GM18951 (cell line): ENCODE results near the gene RHOT2.

Experiments used
- POLR2A ChIP-seq: IDR thresholded peaks from 4 replicates; pipeline ENCODE4 v1.6.1; 2011; ENCODE audit warnings: mild to moderate bottlenecking; ENCODE audit not compliant: insufficient read length, insufficient read depth; ENCODE audit errors: extremely low read depth
- in situ Hi-C: fragments of 300-500 bp; cut with MboI; formaldehyde crosslinking; loops from one replicate; pipeline ENCODE4 v1.12.0; 2022; ENCODE audit warnings: low sequenced_read_pairs, mixed read lengths, inconsistent platforms; ENCODE audit not compliant: unreplicated experiment

RHOT2 gene

GRCh38 chr16:628321-629061, 39.4 kb upstream of the RHOT2 start:
- in situ Hi-C loops, result no loop called here
- TF ChIP-seq POLR2A, result no peak

GRCh38 chr16:629185-629832, 38.6 kb upstream of the RHOT2 start:
- in situ Hi-C loops, result no loop called here
- no peak for TF ChIP-seq POLR2A

DNA sequence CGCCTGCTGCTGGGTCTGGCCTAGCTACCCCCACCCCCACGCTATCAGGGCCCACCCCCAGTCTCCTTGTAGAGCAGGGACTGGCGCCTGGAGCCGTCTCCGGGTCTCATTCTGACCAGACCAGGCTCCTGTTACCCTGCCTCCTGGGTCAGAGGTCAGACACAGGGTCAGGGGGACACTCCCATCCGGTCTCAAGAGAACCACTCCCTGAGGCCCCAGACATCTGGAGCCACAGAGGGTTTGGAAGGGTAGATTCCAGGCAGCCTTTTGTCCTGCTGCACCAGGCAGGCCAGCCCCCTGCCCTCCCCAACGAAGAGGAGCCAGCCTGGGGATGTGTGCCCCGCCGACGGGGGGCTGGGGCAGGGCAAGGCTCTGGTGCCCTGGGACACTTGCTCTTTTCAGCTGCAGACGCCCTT, 38.1 kb upstream of the RHOT2 start:
- no peak for TF ChIP-seq POLR2A
- in situ Hi-C loops, result no loop called here

GRCh38 chr16:630249-630814, 37.6 kb upstream of the RHOT2 start:
- no peak for TF ChIP-seq POLR2A
- in situ Hi-C loops, result no loop called here

- TF ChIP-seq POLR2A, result no peak
- in situ Hi-C loops, result no loop called here
Observed at GRCh38 chr16:630815-631405, 37.0 kb upstream of the RHOT2 start, which contains the start of gene WFIKKN1. Gene WFIKKN1, plus strand, starts transcription at chr16:630985. Its CDS starts 269 bp downstream, at chr16:631254.

- in situ Hi-C loops, result no loop called here
- TF ChIP-seq POLR2A, result no peak
Observed at GRCh38 chr16:631808-632358, 36.0 kb upstream of the RHOT2 start.

DNA sequence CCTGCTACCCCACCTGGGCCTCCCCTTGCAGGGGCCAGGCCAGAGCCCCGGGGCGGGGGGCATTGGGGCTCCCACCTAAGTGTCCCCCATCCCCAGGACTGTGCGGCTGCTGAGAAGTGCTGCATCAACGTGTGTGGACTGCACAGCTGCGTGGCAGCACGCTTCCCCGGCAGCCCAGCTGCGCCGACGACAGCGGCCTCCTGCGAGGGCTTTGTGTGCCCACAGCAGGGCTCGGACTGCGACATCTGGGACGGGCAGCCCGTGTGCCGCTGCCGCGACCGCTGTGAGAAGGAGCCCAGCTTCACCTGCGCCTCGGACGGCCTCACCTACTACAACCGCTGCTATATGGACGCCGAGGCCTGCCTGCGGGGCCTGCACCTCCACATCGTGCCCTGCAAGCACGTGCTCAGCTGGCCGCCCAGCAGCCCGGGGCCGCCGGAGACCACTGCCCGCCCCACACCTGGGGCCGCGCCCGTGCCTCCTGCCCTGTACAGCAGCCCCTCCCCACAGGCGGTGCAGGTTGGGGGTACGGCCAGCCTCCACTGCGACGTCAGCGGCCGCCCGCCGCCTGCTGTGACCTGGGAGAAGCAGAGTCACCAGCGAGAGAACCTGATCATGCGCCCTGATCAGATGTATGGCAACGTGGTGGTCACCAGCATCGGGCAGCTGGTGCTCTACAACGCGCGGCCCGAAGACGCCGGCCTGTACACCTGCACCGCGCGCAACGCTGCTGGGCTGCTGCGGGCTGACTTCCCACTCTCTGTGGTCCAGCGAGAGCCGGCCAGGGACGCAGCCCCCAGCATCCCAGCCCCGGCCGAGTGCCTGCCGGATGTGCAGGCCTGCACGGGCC, 35.2 kb upstream of the RHOT2 start:
- in situ Hi-C loops, result no loop called here
- TF ChIP-seq POLR2A, result no peak

- TF ChIP-seq POLR2A, result no peak
- in situ Hi-C loops, result no loop called here
Observed at GRCh38 chr16:633336-634050, 34.4 kb upstream of the RHOT2 start.

GRCh38 chr16:634051-634670, 33.8 kb upstream of the RHOT2 start:
- no peak for TF ChIP-seq POLR2A
- in situ Hi-C loops, result no loop called here

- no peak for TF ChIP-seq POLR2A
- in situ Hi-C loops, result no loop called here
Observed at GRCh38 chr16:634996-635395, 32.9 kb upstream of the RHOT2 start.

DNA sequence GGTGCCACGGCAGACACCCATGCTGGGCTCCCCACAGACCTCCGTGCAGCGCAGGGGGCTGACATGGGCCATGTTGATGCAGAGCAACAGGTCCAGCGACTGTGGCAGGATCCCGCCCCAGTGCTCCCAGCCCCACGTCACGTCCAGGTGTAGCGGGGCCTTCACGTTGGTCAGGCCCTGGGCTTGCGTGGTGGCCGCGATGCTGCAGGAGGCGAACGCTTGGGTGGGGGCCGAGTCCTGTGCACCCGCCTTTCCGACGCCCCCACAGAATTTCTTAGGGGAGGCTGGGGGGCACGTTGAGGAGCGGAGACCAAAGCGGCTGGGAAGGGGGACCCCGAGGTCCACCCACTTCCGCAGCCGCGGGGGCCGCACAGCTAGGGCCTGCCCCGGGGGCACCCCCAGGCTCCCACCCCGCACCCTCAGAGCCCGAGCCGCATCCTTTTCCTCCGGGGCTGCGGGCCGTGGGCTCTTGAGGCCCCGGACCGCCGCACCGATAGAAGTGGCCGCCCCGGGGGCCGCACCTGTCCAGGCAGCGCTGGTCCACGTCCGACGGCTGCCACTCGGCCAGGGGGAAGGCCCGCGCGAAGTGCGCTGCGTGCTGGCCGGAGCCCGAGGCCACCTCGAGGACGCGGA, 32.2 kb upstream of the RHOT2 start:
- in situ Hi-C loops, result no loop called here
- TF ChIP-seq POLR2A, result no peak
